Measurements from ENCODE around the gene ARHGAP36.

The ARHGAP36 gene

GRCh38 chrX:131073607-131074006 is 15.5 kb downstream of the ARHGAP36 start:
- no peak for DNase-seq

- DNase-seq: no peak
These were observed 23.9 kb downstream of the ARHGAP36 start for GRCh38 chrX:131081772-131082740.

- DNase-seq: no peak
These were observed 25.5 kb downstream of the ARHGAP36 start for GRCh38 chrX:131083510-131084142.

GRCh38 chrX:131084145-131084544 is 26.0 kb downstream of the ARHGAP36 start:
- DNase-seq: no peak

GRCh38 chrX:131136776-131137175 is 78.6 kb downstream of the ARHGAP36 start:
- no peak for DNase-seq

GRCh38 chrX:131139072-131139471 is 80.9 kb downstream of the ARHGAP36 start:
- no peak for DNase-seq
